Suppressor macrophage treated with lipopolysaccharide for 1 hour (primary cell): ENCODE data around the gene C1orf167.

Experiments used
- DNase-seq, 3 donors: peaks; one replicate each; pipeline ENCODE4 v3.0.0-alpha.2; 2020 to 2022

C1orf167 gene

GRCh38 chr1:11784993-11785769, 23.2 kb downstream of the C1orf167 start:
- DNase-seq: peak; percentile 53 to 77 (median 61)

GRCh38 chr1:11786168-11786567, 24.2 kb downstream of the C1orf167 start:
- DNase-seq: no peak

- DNase-seq: no peak
Measured at GRCh38 chr1:11787251-11787803, 25.3 kb downstream of the C1orf167 start.

GRCh38 chr1:11787804-11788436, 25.9 kb downstream of the C1orf167 start:
- no peak for DNase-seq

GRCh38 chr1:11788549-11789053, 26.6 kb downstream of the C1orf167 start:
- no peak for DNase-seq

GRCh38 chr1:11789126-11790067, 27.4 kb downstream of the C1orf167 start:
- no peak for DNase-seq

GRCh38 chr1:11790101-11790879, 28.3 kb downstream of the C1orf167 start:
- no peak for DNase-seq

- peak; percentile 90 to 97 (median 91) for DNase-seq
Measured at GRCh38 chr1:11790880-11791715, 29.1 kb downstream of the C1orf167 start.

- DNase-seq: no peak
Measured at GRCh38 chr1:11792106-11792505, 30.1 kb downstream of the C1orf167 start.

GRCh38 chr1:11793819-11794218, 31.8 kb downstream of the C1orf167 start:
- DNase-seq: no peak

- no peak for DNase-seq
Measured at GRCh38 chr1:11794446-11795237, 32.6 kb downstream of the C1orf167 start.

GRCh38 chr1:11795238-11795890, 33.4 kb downstream of the C1orf167 start:
- DNase-seq: no peak

- DNase-seq: peak; percentile 56 to 61 (median 60)
Measured at GRCh38 chr1:11796036-11796828, 34.2 kb downstream of the C1orf167 start.

- no peak for DNase-seq
Measured at GRCh38 chr1:11797525-11798216, 35.7 kb downstream of the C1orf167 start.

GRCh38 chr1:11799099-11799498, 37.1 kb downstream of the C1orf167 start:
- DNase-seq: no peak

GRCh38 chr1:11799896-11800295, 37.9 kb downstream of the C1orf167 start:
- no peak for DNase-seq

- DNase-seq: no peak
Measured at GRCh38 chr1:11800391-11800755, 38.4 kb downstream of the C1orf167 start.
